MV-4-11 (cell line): ENCODE results near the gene TSEN54.

Experiments
- DNase-seq: peaks from one replicate; lab custom pipeline; 2025; lab: John Stamatoyannopoulos, UW

The TSEN54 gene

DNA sequence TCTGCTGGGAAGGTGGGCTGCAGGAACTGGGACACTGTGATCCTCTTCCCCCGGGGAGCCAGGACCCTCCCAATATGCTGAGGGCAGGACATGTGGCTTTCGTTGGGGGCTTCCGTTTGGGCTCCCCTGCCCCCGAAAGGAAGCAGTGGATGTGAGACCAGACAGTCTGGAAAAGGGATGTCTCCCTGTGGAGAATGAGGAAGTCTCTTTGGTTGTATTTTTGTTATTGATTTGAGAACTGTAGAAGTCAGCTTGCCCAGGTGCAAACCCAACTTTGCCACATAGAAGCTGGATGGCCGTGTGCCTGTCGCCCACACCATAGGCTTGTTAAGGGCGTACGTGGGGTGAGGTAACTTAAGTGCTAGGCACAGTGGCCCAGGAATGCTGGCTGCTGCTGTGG lies 27.9 kb downstream of the TSEN54 start:
- no peak for DNase-seq

DNA sequence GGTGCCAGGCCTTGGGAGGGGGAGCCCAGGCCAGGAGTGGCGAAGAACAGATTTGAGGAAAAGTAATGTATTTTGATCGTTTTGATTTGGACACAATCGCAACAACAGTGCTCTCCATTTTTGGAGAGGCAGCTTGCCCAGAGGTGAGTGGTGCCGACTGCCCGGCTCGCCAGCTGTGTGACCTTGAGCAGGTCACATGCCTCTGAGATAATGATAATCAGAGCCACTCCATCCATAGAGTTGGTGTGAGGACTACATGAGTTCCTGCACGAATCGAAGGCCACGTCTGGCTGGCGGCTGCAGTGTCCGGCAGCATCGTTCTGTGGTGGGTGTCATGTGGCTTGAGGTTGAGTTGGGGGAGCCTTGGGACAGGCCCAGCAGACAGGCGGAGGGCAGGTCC lies 29.9 kb downstream of the TSEN54 start:
- DNase-seq, result no peak

DNA sequence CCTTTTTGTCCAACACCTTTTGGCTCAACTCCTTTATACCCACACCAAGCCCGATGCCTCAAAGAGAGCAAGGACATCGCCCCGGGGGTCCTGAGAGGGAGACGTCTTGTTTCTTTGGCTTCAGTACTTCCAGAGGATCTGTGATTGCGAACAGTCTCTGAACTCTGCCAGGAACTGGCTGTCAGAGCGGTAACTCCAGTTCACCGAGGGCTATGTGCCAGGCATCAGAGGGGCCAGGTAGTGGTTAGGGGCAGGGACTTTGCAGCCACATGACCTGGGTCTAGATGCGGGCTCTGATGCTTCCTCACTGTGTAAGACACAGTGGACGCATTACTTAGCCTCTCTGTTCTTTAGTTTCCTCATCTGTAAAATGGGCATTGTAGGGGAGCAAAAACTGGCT lies 30.8 kb downstream of the TSEN54 start:
- no peak for DNase-seq

GRCh38 chr17:75548813-75549212 lies 32.5 kb downstream of the TSEN54 start:
- no peak for DNase-seq

- DNase-seq, result no peak
These were observed 33.2 kb downstream of the TSEN54 start for GRCh38 chr17:75549246-75550138.

GRCh38 chr17:75550139-75550465 lies 33.8 kb downstream of the TSEN54 start:
- no peak for DNase-seq

- DNase-seq, result no peak
These were observed 34.9 kb downstream of the TSEN54 start for GRCh38 chr17:75551266-75551665.

DNA sequence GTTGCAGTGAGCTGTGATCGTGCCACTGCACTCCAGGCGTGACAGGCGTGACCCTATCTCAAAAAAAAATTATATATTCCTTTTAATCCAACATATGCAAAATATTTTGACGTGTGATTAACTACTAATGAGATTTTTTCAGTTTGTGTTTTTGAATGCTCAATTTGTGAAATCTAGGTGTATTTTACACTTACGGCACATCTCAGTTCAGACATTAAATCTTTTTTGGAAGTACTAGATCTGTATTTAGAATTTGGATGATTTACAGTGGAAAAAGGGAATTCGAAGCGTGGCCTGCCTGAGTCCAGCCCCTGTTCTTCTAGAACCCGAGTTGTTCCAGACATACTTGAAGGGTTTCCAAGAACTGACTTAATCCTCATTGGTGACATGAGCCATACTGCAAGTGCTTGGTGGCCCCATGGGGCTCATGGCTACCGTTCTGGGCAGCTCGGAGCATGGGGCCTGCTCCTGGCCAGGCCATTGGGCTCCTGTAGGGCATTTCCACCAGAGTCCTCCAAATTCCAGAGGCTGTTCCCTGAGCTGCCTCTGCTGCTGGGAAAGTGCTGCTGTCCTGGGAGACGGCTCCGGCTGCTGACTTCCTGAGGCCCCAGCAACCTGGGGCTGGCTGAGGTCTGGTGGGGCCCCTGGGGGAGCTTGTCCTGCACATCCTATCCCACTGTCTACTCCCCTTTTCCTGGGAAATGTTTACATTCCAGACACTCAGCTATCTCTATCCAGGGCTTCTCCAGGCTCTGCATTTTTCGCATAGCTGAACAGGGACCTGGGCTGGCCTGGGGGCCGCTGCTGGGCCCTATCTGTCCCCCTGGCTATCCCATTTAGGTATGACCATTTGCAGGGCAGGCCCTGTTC lies 36.3 kb downstream of the TSEN54 start:
- no peak for DNase-seq

DNA sequence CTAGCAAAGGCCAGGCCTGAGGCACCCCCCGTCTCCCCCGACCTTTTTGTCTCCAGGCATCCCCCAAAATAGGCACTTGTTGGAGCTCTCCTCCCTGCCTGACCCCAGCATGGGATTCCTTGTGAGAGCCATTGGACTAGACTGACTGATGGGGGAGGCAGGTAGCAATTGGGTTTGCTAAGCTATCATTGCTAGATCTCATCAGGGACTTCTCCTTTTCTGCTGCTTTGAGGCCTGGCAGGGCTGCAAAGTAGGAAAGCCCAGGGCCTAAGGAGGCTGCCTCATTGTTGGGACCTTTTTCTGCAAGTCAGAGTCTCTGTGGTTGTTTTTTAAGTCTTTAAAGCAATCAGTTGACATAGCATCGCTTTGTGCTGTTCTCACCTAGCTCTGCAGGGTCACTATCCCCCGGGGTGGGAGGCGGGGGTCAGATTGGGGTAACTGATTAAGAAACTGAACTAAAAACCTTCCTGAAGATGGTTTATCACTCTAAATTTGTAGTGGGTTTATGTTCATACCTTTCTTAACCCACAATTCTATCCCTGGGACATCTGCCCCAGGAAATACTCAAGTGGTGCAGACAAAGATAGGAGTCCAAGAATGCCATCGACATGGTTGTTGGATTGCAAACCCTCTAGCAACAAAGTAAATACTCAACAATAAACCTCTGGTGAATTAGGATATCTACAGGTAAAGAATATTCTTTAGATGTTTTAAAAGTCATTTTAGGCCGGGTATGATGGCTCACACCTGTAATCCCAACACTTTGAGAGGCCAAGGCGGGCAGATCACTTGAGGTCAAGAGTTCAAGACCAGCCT lies 37.2 kb downstream of the TSEN54 start:
- no peak for DNase-seq

DNA sequence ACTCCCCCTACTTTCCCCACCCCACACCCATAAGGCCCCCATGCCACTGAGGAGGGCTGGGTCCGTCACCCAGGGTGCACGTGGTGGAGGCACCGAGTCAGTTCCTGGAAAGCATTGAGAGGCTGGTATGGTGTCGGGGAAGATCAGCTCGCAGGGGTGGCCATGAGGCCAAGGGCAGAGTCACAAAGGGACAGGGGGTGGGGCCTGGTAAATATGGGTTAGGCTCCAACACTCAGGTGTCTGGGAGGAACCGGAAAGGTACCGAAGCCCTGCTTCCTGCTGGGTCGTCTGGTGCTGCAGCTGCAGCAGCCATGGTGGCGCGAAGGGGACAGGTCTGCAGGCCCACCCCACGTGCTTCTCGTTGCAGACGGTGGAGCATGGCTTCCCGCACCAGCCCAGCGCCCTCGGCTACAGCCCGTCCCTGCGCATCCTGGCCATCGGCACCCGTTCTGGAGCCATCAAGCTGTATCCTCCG lies 39.4 kb downstream of the TSEN54 start:
- no peak for DNase-seq

GRCh38 chr17:75557075-75557851 lies 40.9 kb downstream of the TSEN54 start:
- DNase-seq, result no peak

DNA sequence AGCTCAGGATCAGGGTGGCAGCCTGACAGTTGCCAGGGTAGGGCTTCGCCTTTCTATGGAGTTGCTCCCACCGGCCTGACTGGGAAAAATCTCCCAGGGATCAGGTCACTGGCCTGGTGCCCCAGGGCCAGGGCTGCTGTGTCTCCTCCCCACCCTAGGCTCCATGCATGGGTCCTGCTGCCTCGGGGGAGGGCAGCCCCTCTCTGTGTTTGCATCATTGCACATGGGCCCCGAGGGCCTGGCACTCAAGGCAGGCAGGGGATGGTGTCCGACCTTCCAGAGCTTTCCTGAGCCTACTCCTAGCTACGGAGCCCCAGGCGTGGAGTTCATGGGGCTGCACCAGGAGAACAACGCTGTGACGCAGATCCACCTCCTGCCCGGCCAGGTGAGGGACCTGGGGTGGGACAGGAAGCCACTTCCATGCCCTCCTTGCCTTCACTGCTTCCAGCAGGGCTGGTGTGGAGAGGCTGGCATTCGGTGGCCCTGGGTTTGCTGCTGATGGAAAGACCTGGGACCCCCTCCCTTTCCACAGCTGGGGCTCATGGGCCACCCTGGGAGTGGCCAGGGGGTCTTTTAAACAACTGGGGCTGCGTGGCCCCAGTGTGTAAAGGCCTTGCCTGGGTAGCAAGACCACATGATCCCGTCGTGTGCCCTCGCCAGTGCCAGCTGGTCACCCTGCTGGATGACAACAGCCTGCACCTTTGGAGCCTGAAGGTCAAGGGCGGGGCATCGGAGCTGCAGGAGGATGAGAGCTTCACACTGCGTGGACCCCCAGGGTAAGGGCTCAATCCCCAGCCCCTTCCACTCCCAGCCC lies 41.7 kb downstream of the TSEN54 start:
- DNase-seq, result no peak

DNA sequence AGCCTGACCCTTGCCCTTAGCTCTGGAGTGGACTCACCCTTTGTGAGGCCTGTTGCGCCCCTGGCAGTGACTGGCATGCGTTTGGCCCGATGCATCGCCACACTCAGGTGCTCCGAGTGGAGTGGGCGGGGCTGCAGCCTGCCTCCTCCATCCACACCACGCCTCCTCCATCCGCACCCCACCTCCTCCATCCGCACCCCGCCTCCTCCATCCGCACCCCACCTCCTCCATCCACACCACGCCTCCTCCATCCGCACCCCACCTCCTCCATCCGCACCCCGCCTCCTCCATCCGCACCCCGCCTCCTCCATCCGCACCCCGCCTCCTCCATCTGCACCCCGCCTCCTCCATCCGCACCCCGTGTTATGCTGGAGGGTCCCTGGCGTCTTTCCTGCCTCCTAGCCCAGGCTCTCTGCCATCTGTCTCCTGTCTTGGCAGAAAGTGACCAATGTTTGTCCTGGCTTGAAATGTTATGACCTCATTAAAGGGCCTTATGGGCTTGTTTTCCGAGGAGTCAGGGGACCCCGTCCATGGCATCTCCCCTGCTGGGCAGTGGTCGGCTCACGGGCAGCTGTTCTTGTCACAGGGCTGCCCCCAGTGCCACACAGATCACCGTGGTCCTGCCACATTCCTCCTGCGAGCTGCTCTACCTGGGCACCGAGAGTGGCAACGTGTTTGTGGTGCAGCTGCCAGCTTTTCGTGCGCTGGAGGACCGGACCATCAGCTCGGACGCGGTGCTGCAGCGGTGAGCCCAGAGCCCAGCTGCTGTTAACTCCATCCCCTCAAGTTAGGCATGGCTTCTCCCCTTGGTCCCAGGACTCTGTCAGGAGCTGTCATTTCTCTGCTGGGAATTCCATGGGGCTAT lies 42.6 kb downstream of the TSEN54 start:
- no peak for DNase-seq

GRCh38 chr17:75559958-75560533 lies 43.7 kb downstream of the TSEN54 start:
- no peak for DNase-seq

DNA sequence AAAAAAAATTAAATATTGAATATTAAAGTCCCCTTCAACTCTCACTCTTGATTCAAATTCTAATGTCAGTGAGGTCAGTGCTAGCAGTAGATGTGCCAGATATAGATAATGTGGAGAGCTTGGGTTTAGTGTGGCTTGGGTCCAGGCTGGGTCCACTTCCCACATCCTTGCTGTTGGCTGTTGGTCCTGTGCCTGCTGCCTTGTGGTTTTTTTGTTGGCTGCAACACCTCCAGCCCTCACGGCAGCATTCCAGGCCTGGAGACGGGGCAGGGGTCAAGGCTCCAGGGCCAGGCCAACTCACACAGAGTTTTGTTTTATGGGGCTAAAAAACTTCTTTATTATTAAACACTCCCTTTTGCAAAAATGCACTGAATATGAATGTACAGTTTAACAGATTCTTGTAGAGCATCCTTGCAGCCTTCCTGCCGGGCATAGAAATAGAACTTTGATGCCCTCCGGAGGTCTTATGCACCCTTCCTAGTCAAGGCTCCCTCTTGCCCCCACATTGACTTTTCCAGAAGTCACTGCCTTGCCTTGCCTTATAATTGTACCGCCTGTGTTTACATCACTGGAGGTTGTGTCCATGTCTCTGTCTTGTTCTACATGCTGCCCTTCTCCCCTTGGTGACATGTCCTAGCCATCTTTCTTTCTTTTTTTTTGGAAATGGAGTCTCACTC lies 45.7 kb downstream of the TSEN54 start:
- no peak for DNase-seq

GRCh38 chr17:75563063-75563758 lies 46.9 kb downstream of the TSEN54 start:
- DNase-seq, result no peak

- no peak for DNase-seq
These were observed 47.9 kb downstream of the TSEN54 start for GRCh38 chr17:75564195-75564594.

DNA sequence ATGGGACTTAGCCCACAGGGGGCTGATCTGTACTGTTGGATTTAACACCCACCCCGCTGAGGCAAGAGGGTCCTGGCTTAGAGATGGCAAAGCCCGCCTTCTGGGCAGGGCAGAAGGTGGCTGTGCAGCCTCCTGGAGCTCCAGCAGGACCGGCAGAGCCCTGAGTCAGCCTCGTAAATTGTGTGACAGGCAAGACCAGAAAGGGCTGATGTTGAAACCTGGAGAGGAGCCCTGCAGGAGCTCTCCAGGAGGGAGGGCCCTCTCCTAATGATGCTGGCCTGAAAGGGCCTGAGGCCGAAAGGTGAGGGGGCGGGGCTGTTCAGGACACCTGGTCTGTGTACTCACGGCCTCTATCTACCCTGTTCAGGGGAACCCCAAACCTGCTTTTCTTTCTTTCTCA lies 48.7 kb downstream of the TSEN54 start:
- no peak for DNase-seq
